ENCODE measurements around the gene TEX2.
"Not testable (repeated sequence)": the region's sequence is repeated elsewhere in the genome, so short reads cannot be mapped to it uniquely, and the experiment has no call there.

The TEX2 gene

DNA sequence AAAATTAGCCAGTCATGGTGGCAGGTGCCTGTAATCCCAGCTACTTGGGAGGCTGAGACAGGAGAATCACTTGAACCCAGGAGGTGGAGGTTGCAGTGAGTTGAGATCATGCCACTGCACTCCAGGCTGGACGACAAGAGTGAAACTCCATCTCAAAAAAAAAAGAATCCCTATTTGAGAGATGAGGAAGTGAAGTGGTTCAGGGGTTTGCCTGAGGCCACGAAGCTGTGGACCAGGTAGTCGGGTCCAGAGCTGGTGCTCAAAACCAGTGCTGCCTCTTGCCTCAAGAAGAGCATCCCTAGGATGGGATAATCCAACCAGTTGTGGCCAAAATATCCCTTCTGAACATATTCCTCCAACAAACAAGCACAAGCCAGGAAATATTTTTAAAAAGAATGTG is 95.4 kb downstream of the TEX2 start:
- 100% methylated on average over 2 of the region's 3 CpGs for WGBS, 2 experiments (ENCODE audit: insufficient coverage in 2 of 2)
- not testable (repeated sequence) for H3K4me3 ChIP-seq (ENCODE audit: extremely low read depth, insufficient read depth, low read length, poor library complexity, severe bottlenecking); H3K27ac ChIP-seq (ENCODE audit: low read depth, low read length, severe bottlenecking); H3K9me3 ChIP-seq (ENCODE audit: control insufficient read depth, low read length); H3K4me1 ChIP-seq (ENCODE audit: control insufficient read depth, insufficient read depth, low read length, poor library complexity, severe bottlenecking)
- peaks cover 10% of the 10 kb centered on the region for H3K36me3 ChIP-seq (ENCODE audit: control insufficient read depth, insufficient read depth, low read length)

DNA sequence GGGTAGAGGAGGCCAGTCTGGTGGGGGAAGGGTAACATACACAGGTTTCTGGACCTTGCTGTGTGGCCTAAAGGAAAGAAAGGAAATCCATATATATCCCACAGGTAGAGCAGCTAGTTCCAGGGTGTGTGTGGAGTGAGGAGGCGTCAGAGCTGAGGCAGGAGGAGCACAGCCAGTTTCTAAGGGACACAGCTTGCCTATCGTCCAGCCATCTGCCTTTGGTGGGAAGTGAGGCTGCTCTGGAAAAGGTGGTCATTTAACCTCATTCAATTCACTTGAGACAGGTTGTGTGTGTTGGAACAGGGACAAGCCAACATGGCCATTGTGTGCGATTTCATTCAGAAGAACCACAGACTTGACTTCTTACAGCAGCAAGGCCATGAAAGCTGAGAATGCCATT is 96.2 kb downstream of the TEX2 start:
- H3K4me3 ChIP-seq (ENCODE audit: extremely low read depth, insufficient read depth, low read length, poor library complexity, severe bottlenecking) = no peak overlapping the region
- 83 to 94% methylated on average over 1 to 2 of the region's 3 CpGs for WGBS, 2 experiments (ENCODE audit: insufficient coverage in 2 of 2)
- H3K27ac ChIP-seq (ENCODE audit: low read depth, low read length, severe bottlenecking) = no peak overlapping the region

DNA sequence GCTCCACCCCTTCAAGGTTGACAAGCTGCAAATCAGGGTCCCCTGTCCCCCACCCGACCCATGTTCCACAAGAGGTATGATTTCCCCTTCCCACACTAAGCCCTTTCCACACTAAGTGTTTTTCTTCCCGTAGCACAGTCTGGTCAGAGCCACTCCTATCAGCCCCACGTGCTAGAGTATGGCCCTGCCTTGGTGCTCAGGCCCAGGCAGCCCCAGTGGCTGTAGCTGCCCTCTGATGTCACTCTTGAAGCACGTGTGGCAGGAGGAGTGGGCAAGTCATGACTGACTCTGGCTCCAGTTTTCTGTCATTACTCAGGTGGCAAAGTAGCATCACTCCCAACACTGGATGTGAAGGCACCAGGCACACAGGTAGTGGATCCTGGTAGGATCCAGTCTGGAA is 97.7 kb downstream of the TEX2 start:
- no peaks in the 10 kb centered on the region for H3K4me1 ChIP-seq (ENCODE audit: control insufficient read depth, insufficient read depth, low read length, poor library complexity, severe bottlenecking)
- no peaks in the 10 kb centered on the region for H3K9me3 ChIP-seq (ENCODE audit: control insufficient read depth, low read length)
- no peak overlapping the region for H3K27ac ChIP-seq (ENCODE audit: low read depth, low read length, severe bottlenecking)
- peaks cover 19% of the 10 kb centered on the region for H3K36me3 ChIP-seq (ENCODE audit: control insufficient read depth, insufficient read depth, low read length)
- WGBS, 2 experiments (ENCODE audit: insufficient coverage in 2 of 2) = 98 to 100% methylated on average over 3 to 4 of the region's 4 CpGs
- H3K4me3 ChIP-seq (ENCODE audit: extremely low read depth, insufficient read depth, low read length, poor library complexity, severe bottlenecking) = no peak overlapping the region

More for the DNA sequence above, 96.2 kb downstream of the TEX2 start:
- Histone ChIP-seq H3K9me3 (ENCODE audit: control insufficient read depth, low read length) (no peaks in the 10 kb centered on the region), H3K4me1 (ENCODE audit: control insufficient read depth, insufficient read depth, low read length, poor library complexity, severe bottlenecking) (peaks cover 3% of the 10 kb centered on the region), H3K36me3 (ENCODE audit: control insufficient read depth, insufficient read depth, low read length) (peaks cover 10% of the 10 kb centered on the region)

DNA sequence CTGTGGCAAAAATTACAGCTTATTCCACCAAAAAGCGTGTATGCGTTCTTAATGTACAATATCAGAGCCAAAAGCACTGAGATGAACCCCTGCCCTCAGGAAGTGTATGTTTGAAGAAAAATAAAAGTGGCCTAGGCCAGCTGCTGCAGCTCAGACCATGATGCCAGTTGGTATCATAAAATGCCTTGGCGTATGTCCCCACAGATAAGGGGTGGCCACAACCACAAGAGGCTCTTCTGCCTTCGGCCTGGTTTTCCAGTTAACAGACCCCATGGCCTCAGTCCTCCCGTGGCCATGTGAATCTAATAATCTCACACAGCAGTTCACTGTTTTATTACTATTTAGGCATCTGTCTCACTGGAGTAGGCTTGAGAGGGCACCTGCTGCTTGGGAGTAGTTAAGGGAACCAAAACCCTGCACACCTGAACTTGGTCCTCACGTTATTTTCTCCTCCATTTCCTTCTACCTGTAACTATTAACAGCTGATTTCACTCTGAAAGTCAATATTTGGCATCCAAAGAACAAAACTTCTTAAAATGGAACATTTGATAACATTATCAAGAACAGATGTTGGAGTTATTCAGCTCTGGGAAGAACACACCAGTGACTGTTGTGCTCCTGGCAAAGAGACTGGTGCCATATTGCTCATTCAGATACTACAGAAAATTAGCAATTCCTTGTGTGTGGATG is 98.3 kb downstream of the TEX2 start:
- Histone ChIP-seq H3K36me3 (ENCODE audit: control insufficient read depth, insufficient read depth, low read length) (peaks cover 21% of the 10 kb centered on the region), H3K4me1 (ENCODE audit: control insufficient read depth, insufficient read depth, low read length, poor library complexity, severe bottlenecking) (no peaks in the 10 kb centered on the region), H3K27ac (ENCODE audit: low read depth, low read length, severe bottlenecking) (no peak overlapping the region), H3K4me3 (ENCODE audit: extremely low read depth, insufficient read depth, low read length, poor library complexity, severe bottlenecking) (no peak overlapping the region), H3K9me3 (ENCODE audit: control insufficient read depth, low read length) (no peaks in the 10 kb centered on the region)
- 88 to 100% methylated on average over 4 to 5 of the region's 6 CpGs for WGBS, 2 experiments (ENCODE audit: insufficient coverage in 2 of 2)

DNA sequence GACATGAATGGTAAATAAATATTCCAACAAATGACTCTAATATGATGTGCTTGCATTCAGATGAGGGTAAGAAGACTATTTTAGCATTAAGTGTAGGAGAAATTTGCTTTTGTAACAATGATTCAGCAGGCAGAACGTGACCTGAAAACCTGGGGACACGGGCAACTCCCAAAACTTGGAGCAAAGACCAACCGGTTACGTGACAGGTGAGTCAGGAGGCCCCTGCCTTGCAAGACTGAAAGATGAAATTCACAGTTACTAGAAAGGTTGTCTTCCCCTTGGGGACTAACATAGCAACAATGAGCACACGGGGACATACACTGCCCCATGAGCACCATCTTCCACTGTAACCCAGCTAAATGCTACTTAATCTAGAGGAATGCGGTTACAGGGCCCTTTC is 99.6 kb downstream of the TEX2 start:
- Histone ChIP-seq H3K4me3 (ENCODE audit: extremely low read depth, insufficient read depth, low read length, poor library complexity, severe bottlenecking) (no peak overlapping the region), H3K27ac (ENCODE audit: low read depth, low read length, severe bottlenecking) (no peak overlapping the region), H3K36me3 (ENCODE audit: control insufficient read depth, insufficient read depth, low read length) (peaks cover 21% of the 10 kb centered on the region), H3K4me1 (ENCODE audit: control insufficient read depth, insufficient read depth, low read length, poor library complexity, severe bottlenecking) (peaks cover 9% of the 10 kb centered on the region), H3K9me3 (ENCODE audit: control insufficient read depth, low read length) (no peaks in the 10 kb centered on the region)
- WGBS, 2 experiments (ENCODE audit: insufficient coverage in 2 of 2) = 93 to 100% methylated on average over 2 to 4 of the region's 6 CpGs

DNA sequence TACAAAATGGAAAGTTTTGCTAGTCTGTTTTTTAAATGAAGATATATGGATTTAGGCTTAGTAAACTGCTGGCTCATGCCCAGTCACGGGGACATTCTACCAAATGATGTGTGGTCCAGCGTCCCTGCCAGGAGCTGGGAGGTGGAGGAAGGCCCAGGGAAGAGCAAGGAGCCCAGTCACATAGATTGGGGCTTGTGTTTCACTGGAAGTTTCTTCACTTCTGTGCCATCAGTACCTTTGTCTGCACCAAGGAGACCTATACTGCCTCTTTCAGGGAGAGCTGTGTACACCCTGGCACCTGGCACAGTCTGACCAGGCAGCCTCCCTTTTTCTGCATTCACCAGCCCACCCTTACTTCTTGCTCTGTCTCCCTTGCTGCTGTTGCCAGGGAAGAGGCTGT is 100.5 kb downstream of the TEX2 start:
- Histone ChIP-seq H3K36me3 (ENCODE audit: control insufficient read depth, insufficient read depth, low read length) (peaks cover 21% of the 10 kb centered on the region), H3K4me1 (ENCODE audit: control insufficient read depth, insufficient read depth, low read length, poor library complexity, severe bottlenecking) (peaks cover 11% of the 10 kb centered on the region), H3K4me3 (ENCODE audit: extremely low read depth, insufficient read depth, low read length, poor library complexity, severe bottlenecking) (no peak overlapping the region), H3K9me3 (ENCODE audit: control insufficient read depth, low read length) (no peaks in the 10 kb centered on the region), H3K27ac (ENCODE audit: low read depth, low read length, severe bottlenecking) (no peak overlapping the region)
- 88 to 100% methylated on average over 2 of the region's 2 CpGs for WGBS, 2 experiments (ENCODE audit: insufficient coverage in 2 of 2)

DNA sequence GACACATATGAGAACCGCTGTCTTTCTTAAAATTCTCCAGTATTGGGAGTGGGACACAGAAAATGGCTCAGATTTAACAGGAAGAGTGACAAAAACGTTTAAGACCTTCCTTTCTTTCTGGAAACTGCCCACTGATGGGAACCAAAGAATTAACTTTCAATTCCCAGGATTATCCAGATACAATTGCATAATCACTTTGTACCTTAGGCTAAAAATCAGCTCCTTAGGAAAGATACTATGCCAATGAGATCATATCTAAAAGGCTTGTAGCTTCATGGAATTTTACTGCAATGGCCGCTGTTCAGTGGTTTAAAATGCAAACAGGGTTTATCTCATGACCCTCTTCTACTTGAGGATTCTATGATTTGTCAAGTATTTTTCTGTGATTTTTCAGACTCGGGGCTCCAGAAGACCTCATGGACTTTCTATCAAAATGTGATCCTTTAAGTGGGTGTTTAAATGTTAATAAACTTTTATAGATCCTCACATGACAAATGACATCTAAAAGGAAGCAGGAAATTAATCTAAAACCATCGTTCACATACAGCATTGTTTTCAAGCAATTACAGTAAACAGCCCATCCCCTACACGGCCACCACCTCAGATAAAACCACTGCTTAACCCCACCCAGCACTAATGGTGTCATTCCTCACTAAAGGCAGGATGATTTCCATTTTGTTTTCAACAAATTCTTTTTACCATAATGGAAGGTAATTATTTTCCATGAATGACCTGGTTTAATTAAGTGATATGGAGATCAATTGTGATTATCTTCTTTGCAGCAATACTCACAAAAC is 101.5 kb downstream of the TEX2 start:
- 74 to 89% methylated on average over 2 to 3 of the region's 6 CpGs for WGBS, 2 experiments (ENCODE audit: insufficient coverage in 2 of 2)
- no peaks in the 10 kb centered on the region for H3K9me3 ChIP-seq (ENCODE audit: control insufficient read depth, low read length)
- H3K4me3 ChIP-seq (ENCODE audit: extremely low read depth, insufficient read depth, low read length, poor library complexity, severe bottlenecking) = no peak overlapping the region
- H3K4me1 ChIP-seq (ENCODE audit: control insufficient read depth, insufficient read depth, low read length, poor library complexity, severe bottlenecking) = peaks cover 16% of the 10 kb centered on the region
- H3K27ac ChIP-seq (ENCODE audit: low read depth, low read length, severe bottlenecking) = no peak overlapping the region
- peaks cover 21% of the 10 kb centered on the region for H3K36me3 ChIP-seq (ENCODE audit: control insufficient read depth, insufficient read depth, low read length)

DNA sequence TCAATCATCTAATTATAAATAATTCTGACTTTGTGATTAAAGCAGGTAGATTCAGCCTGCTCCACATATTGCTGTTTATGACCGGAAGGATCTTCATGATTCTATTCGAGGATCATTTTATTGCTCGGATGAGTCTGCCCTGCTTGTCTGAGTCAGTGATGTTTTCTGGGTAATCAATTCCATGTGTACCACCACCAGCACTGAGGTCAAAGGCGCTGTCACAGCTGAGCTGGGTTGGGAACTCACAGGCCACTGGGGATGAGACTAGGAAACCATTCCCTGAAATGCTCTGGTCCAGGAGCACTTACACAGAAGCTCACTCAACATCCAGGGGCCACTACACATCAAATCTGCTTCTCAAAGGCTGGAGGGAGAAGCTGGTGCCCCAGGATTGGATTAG is 102.7 kb downstream of the TEX2 start:
- peaks cover 13% of the 10 kb centered on the region for H3K36me3 ChIP-seq (ENCODE audit: control insufficient read depth, insufficient read depth, low read length)
- H3K9me3 ChIP-seq (ENCODE audit: control insufficient read depth, low read length) = no peaks in the 10 kb centered on the region
- 88 to 100% methylated on average over 3 to 4 of the region's 4 CpGs for WGBS, 2 experiments (ENCODE audit: insufficient coverage in 2 of 2)
- H3K4me1 ChIP-seq (ENCODE audit: control insufficient read depth, insufficient read depth, low read length, poor library complexity, severe bottlenecking) = peaks cover 27% of the 10 kb centered on the region
- no peak overlapping the region for H3K27ac ChIP-seq (ENCODE audit: low read depth, low read length, severe bottlenecking)
- no peak overlapping the region for H3K4me3 ChIP-seq (ENCODE audit: extremely low read depth, insufficient read depth, low read length, poor library complexity, severe bottlenecking)

DNA sequence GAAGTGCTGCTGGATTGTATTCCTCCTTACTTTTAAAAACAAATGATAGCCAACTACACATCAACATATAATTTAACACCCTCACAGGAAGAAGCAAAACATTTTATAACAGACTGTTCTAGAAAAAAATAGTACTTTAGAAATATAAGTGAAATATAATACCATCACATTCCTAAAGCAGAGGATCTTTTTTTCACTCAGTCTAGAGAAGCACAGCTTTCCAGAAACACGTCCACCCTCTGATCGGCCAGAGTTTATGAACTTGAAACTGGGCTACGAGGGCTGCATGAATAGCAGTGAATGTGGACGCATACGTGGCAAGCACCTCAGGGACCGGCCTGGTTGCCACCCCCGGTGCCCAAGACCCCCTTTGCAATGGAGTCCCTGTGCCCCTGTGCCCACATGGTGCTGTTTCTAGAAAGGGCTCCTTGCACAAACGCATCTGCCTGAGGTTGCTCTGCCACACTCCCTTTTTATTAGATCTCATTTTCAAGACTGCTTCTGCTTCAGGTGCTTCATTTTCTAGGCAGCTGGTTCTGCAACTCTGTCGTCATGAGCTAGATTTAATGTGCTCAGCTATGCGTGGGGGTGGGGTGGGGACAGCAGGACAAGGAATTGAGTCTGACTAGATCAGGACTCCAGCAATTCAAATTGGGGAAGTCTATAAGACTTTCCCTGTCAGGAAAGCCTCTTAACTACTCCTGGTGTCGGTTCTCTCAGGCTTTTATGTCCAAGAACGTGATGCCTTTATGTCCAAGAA is 104.0 kb downstream of the TEX2 start:
- Histone ChIP-seq H3K27ac (ENCODE audit: low read depth, low read length, severe bottlenecking) (no peak overlapping the region), H3K36me3 (ENCODE audit: control insufficient read depth, insufficient read depth, low read length) (peaks cover 11% of the 10 kb centered on the region)
- 90% methylated on average over 9 to 12 of the region's 12 CpGs for WGBS, 2 experiments (ENCODE audit: insufficient coverage in 2 of 2)

DNA sequence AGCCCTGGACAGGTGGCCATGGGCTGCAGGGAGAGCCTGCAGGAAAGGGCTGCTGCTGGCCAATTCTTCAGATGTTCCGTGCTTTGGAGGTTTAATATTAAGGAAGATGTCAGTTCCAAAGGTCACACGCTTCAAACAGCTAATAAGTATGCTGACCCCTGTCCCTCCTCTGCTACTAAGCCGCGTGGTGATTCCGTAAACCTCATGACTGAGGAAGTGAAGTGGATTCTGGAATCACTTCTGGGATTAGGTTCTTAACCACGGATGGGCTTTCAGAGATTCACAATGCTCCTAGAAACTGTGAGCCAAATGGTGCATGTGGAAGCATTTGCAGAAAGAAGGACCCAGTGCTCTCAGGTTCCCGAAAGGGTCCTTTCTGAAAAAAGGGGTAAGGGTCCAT is 104.7 kb downstream of the TEX2 start:
- WGBS, 2 experiments (ENCODE audit: insufficient coverage in 2 of 2) = 42 to 80% methylated on average over 2 to 5 of the region's 7 CpGs
- Histone ChIP-seq H3K9me3 (ENCODE audit: control insufficient read depth, low read length) (no peaks in the 10 kb centered on the region), H3K4me1 (ENCODE audit: control insufficient read depth, insufficient read depth, low read length, poor library complexity, severe bottlenecking) (peaks cover 27% of the 10 kb centered on the region), H3K36me3 (ENCODE audit: control insufficient read depth, insufficient read depth, low read length) (peaks cover 11% of the 10 kb centered on the region), H3K27ac (ENCODE audit: low read depth, low read length, severe bottlenecking) (no peak overlapping the region), H3K4me3 (ENCODE audit: extremely low read depth, insufficient read depth, low read length, poor library complexity, severe bottlenecking) (no peak overlapping the region)

More for the DNA sequence above, 104.0 kb downstream of the TEX2 start:
- Histone ChIP-seq H3K9me3 (ENCODE audit: control insufficient read depth, low read length) (no peaks in the 10 kb centered on the region), H3K4me3 (ENCODE audit: extremely low read depth, insufficient read depth, low read length, poor library complexity, severe bottlenecking) (no peak overlapping the region), H3K4me1 (ENCODE audit: control insufficient read depth, insufficient read depth, low read length, poor library complexity, severe bottlenecking) (peaks cover 27% of the 10 kb centered on the region)

Data from mesodermal cell (in vitro differentiated cells).